ENCODE data around the gene TNFRSF1A. TPM values are rescaled to one million over a fixed set of nuclear protein-coding genes. Genes with fewer than 3 reads are reported as not detected.

TNFRSF1A gene
- total and polyA plus RNA-seq, 2 of the 13 experiments (the other 11 are each of a cell fraction or from before 2014, with no cell fraction given) = 41.5 to 61.2 TPM

GRCh38 chr12:6372403-6373003 lies 30.6 kb upstream of the TNFRSF1A start (continued):
- TF ChIP-seq ZNF609 (CRISPR knock-in tag; IDR thresholded peaks at IDR 0.05; ENCODE audit: borderline replicate concordance) (peak; percentile 78; the same call in 1 of the 2 replicates), DPF2 (CRISPR knock-in tag; IDR thresholded peaks at IDR 0.05; ENCODE audit: borderline replicate concordance, low read depth) (peak; percentile 65; the same call in 1 of the 2 replicates), LCORL (IDR thresholded peaks at IDR 0.05) (no peak), LCORL (CRISPR knock-in tag; IDR thresholded peaks at IDR 0.05) (peak; percentile 73; the same call in 1 of the 2 replicates), MEIS2 (CRISPR knock-in tag; IDR thresholded peaks at IDR 0.05) (peak; percentile 74; the same call in 1 of the 2 replicates), SAP130 (CRISPR knock-in tag; IDR thresholded peaks at IDR 0.05; ENCODE audit: low read depth) (peak; percentile 86), SPEN (CRISPR knock-in tag; IDR thresholded peaks at IDR 0.05; ENCODE audit: low read depth) (peak; percentile 47; the same call in 1 of the 2 replicates), ZNF644 (CRISPR knock-in tag; IDR thresholded peaks at IDR 0.05; ENCODE audit: low read depth) (0 out of 2 replicates have a peak, but pooled peaks have one; percentile 7), FOSL2 (CRISPR knock-in tag; IDR thresholded peaks at IDR 0.05) (peak; percentile 82), GABPB1 (CRISPR knock-in tag; IDR thresholded peaks at IDR 0.05) (0 out of 2 replicates have a peak, but pooled peaks have one; percentile 24), HMG20B (CRISPR knock-in tag; conservative IDR thresholded peaks at IDR 0.05) (peak; percentile 64; the same call in 1 of the 2 replicates), MLLT10 (CRISPR knock-in tag; IDR thresholded peaks at IDR 0.05) (no peak), FOXP1 (IDR thresholded peaks at IDR 0.05) (no peak), FOXP1 (CRISPR knock-in tag; IDR thresholded peaks at IDR 0.05) (peak; percentile 82), ZNF432 (CRISPR knock-in tag; IDR thresholded peaks at IDR 0.05; ENCODE audit: borderline replicate concordance) (no peak), ERF (CRISPR knock-in tag; IDR thresholded peaks at IDR 0.05) (peak; percentile 79), NR2F2 (IDR thresholded peaks at IDR 0.05; ENCODE audit: borderline replicate concordance, low read depth) (peak; percentile 48; the same call in 1 of the 2 replicates), BHLHE40 (IDR thresholded peaks at IDR 0.05; ENCODE audit: low read length) (no peak), ZNF296 (CRISPR knock-in tag; conservative IDR thresholded peaks at IDR 0.05) (no peak), ZKSCAN8 (CRISPR knock-in tag; IDR thresholded peaks at IDR 0.05; ENCODE audit: borderline replicate concordance) (peak; percentile 48; the same call in 1 of the 2 replicates), ZNF331 (CRISPR knock-in tag; IDR thresholded peaks at IDR 0.05) (0 out of 2 replicates have a peak, but pooled peaks have one; percentile 34)
- TF ChIP-seq, protein P1, sequence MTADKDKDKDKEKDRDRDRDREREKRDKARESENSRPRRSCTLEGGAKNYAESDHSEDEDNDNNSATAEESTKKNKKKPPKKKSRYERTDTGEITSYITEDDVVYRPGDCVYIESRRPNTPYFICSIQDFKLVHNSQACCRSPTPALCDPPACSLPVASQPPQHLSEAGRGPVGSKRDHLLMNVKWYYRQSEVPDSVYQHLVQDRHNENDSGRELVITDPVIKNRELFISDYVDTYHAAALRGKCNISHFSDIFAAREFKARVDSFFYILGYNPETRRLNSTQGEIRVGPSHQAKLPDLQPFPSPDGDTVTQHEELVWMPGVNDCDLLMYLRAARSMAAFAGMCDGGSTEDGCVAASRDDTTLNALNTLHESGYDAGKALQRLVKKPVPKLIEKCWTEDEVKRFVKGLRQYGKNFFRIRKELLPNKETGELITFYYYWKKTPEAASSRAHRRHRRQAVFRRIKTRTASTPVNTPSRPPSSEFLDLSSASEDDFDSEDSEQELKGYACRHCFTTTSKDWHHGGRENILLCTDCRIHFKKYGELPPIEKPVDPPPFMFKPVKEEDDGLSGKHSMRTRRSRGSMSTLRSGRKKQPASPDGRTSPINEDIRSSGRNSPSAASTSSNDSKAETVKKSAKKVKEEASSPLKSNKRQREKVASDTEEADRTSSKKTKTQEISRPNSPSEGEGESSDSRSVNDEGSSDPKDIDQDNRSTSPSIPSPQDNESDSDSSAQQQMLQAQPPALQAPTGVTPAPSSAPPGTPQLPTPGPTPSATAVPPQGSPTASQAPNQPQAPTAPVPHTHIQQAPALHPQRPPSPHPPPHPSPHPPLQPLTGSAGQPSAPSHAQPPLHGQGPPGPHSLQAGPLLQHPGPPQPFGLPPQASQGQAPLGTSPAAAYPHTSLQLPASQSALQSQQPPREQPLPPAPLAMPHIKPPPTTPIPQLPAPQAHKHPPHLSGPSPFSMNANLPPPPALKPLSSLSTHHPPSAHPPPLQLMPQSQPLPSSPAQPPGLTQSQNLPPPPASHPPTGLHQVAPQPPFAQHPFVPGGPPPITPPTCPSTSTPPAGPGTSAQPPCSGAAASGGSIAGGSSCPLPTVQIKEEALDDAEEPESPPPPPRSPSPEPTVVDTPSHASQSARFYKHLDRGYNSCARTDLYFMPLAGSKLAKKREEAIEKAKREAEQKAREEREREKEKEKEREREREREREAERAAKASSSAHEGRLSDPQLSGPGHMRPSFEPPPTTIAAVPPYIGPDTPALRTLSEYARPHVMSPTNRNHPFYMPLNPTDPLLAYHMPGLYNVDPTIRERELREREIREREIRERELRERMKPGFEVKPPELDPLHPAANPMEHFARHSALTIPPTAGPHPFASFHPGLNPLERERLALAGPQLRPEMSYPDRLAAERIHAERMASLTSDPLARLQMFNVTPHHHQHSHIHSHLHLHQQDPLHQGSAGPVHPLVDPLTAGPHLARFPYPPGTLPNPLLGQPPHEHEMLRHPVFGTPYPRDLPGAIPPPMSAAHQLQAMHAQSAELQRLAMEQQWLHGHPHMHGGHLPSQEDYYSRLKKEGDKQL (CRISPR knock-in tag; IDR thresholded peaks at IDR 0.05; ENCODE audit: low read depth) = peak; percentile 73
